ENCODE results near the gene FAR1. TPM values are rescaled to one million over a fixed set of nuclear protein-coding genes. Genes with fewer than 3 reads are reported as not detected.
"Not testable (repeated sequence)": the region's sequence is repeated elsewhere in the genome, so short reads cannot be mapped to it uniquely, and the experiment has no call there.

FAR1 gene
- total RNA-seq (151 TPM), polyA plus RNA-seq (26.2 TPM)

GRCh38 chr11:13668102-13668956 is at the start of gene FAR1:
FAR1 (plus strand) TSS chr11:13668668; CDS start chr11:13694766, 26,098 bp downstream.
- peak within 1 kb of the TSS; percentile 93 for H3K4me3 ChIP-seq (ENCODE audit: low read depth, low read length)
- under 1% methylated on average over 104 of the region's 104 CpGs for WGBS
- H3K4me1 ChIP-seq (ENCODE audit: insufficient read depth): peaks cover 2% of the 10 kb centered on the region
- H3K36me3 ChIP-seq (ENCODE audit: insufficient read depth): no peaks in the 10 kb centered on the region
- H3K27ac ChIP-seq (ENCODE audit: low read depth): peak within 1 kb of the TSS; percentile 80
- DNase-seq (ENCODE audit: extremely low spot score): peak; percentile 96

- no peak for DNase-seq (ENCODE audit: extremely low spot score)
- H3K4me1 ChIP-seq (ENCODE audit: insufficient read depth): no peaks in the 10 kb centered on the region
- 69% methylated on average over 2 of the region's 2 CpGs for WGBS
- H3K27ac ChIP-seq (ENCODE audit: low read depth): no peak overlapping the region
- no peak overlapping the region for H3K4me3 ChIP-seq (ENCODE audit: low read depth, low read length)
- no peaks in the 10 kb centered on the region for H3K36me3 ChIP-seq (ENCODE audit: insufficient read depth)
These were observed 48.4 kb upstream of the FAR1 start for GRCh38 chr11:13620063-13620462.

- not testable (repeated sequence) for H3K4me3 ChIP-seq (ENCODE audit: low read depth, low read length); H3K4me1 ChIP-seq (ENCODE audit: insufficient read depth); DNase-seq (ENCODE audit: extremely low spot score); H3K27ac ChIP-seq (ENCODE audit: low read depth); H3K36me3 ChIP-seq (ENCODE audit: insufficient read depth)
- 92% methylated on average over 3 of the region's 3 CpGs for WGBS
These were observed 41.6 kb upstream of the FAR1 start for GRCh38 chr11:13626818-13627217.

- not testable (repeated sequence) for DNase-seq (ENCODE audit: extremely low spot score); H3K27ac ChIP-seq (ENCODE audit: low read depth); H3K4me1 ChIP-seq (ENCODE audit: insufficient read depth); H3K36me3 ChIP-seq (ENCODE audit: insufficient read depth); H3K4me3 ChIP-seq (ENCODE audit: low read depth, low read length)
- WGBS: 86% methylated on average over 8 of the region's 8 CpGs
These were observed 39.8 kb upstream of the FAR1 start for GRCh38 chr11:13628634-13629033.

GRCh38 chr11:13629779-13630178 is 38.7 kb upstream of the FAR1 start:
- no peak for DNase-seq (ENCODE audit: extremely low spot score)
- WGBS: 91% methylated on average over 1 of the region's 1 CpG
- H3K4me3 ChIP-seq (ENCODE audit: low read depth, low read length): no peak overlapping the region
- H3K36me3 ChIP-seq (ENCODE audit: insufficient read depth): no peaks in the 10 kb centered on the region
- no peaks in the 10 kb centered on the region for H3K4me1 ChIP-seq (ENCODE audit: insufficient read depth)
- no peak overlapping the region for H3K27ac ChIP-seq (ENCODE audit: low read depth)

- Histone ChIP-seq H3K27ac (ENCODE audit: low read depth) (no peak overlapping the region), H3K4me1 (ENCODE audit: insufficient read depth) (no peaks in the 10 kb centered on the region), H3K36me3 (ENCODE audit: insufficient read depth) (no peaks in the 10 kb centered on the region), H3K4me3 (ENCODE audit: low read depth, low read length) (no peak overlapping the region)
- no peak for DNase-seq (ENCODE audit: extremely low spot score)
- WGBS: 83% methylated on average over 5 of the region's 5 CpGs
These were observed 33.2 kb upstream of the FAR1 start for GRCh38 chr11:13635290-13635689.

- H3K4me3 ChIP-seq (ENCODE audit: low read depth, low read length): no peak overlapping the region
These were observed 32.7 kb upstream of the FAR1 start for GRCh38 chr11:13635804-13636203.

GRCh38 chr11:13637125-13638069 is 31.1 kb upstream of the FAR1 start:
- H3K4me3 ChIP-seq (ENCODE audit: low read depth, low read length): no peak overlapping the region
- WGBS: 84% methylated on average over 4 of the region's 4 CpGs
- no peaks in the 10 kb centered on the region for H3K4me1 ChIP-seq (ENCODE audit: insufficient read depth)
- no peak overlapping the region for H3K27ac ChIP-seq (ENCODE audit: low read depth)
- H3K36me3 ChIP-seq (ENCODE audit: insufficient read depth): no peaks in the 10 kb centered on the region
- DNase-seq (ENCODE audit: extremely low spot score): no peak

More at GRCh38 chr11:13635804-13636203, 32.7 kb upstream of the FAR1 start:
- no peaks in the 10 kb centered on the region for H3K4me1 ChIP-seq (ENCODE audit: insufficient read depth)
- no peak for DNase-seq (ENCODE audit: extremely low spot score)
- no peak overlapping the region for H3K27ac ChIP-seq (ENCODE audit: low read depth)
- no peaks in the 10 kb centered on the region for H3K36me3 ChIP-seq (ENCODE audit: insufficient read depth)

- Histone ChIP-seq H3K36me3 (ENCODE audit: insufficient read depth) (no peaks in the 10 kb centered on the region), H3K27ac (ENCODE audit: low read depth) (no peak overlapping the region), H3K4me3 (ENCODE audit: low read depth, low read length) (no peak overlapping the region), H3K4me1 (ENCODE audit: insufficient read depth) (no peaks in the 10 kb centered on the region)
- DNase-seq (ENCODE audit: extremely low spot score): no peak
These were observed 30.0 kb upstream of the FAR1 start for GRCh38 chr11:13638422-13638821.

GRCh38 chr11:13644997-13645687 is 23.3 kb upstream of the FAR1 start:
- no peak overlapping the region for H3K27ac ChIP-seq (ENCODE audit: low read depth)
- WGBS: 73% methylated on average over 7 of the region's 7 CpGs
- H3K4me3 ChIP-seq (ENCODE audit: low read depth, low read length): no peak overlapping the region
- no peak for DNase-seq (ENCODE audit: extremely low spot score)
- H3K4me1 ChIP-seq (ENCODE audit: insufficient read depth): no peaks in the 10 kb centered on the region
- H3K36me3 ChIP-seq (ENCODE audit: insufficient read depth): no peaks in the 10 kb centered on the region

GRCh38 chr11:13647391-13647790 is 21.1 kb upstream of the FAR1 start:
- H3K36me3 ChIP-seq (ENCODE audit: insufficient read depth): no peaks in the 10 kb centered on the region
- DNase-seq (ENCODE audit: extremely low spot score): no peak
- WGBS: 74% methylated on average over 3 of the region's 3 CpGs

GRCh38 chr11:13649619-13650018 is 18.8 kb upstream of the FAR1 start:
- no peak for DNase-seq (ENCODE audit: extremely low spot score)

More at GRCh38 chr11:13647391-13647790, 21.1 kb upstream of the FAR1 start:
- H3K27ac ChIP-seq (ENCODE audit: low read depth): no peak overlapping the region
- no peak overlapping the region for H3K4me3 ChIP-seq (ENCODE audit: low read depth, low read length)
- no peaks in the 10 kb centered on the region for H3K4me1 ChIP-seq (ENCODE audit: insufficient read depth)

GRCh38 chr11:13651515-13651914 is 17.0 kb upstream of the FAR1 start:
- not testable (repeated sequence) for DNase-seq (ENCODE audit: extremely low spot score); H3K36me3 ChIP-seq (ENCODE audit: insufficient read depth); H3K4me1 ChIP-seq (ENCODE audit: insufficient read depth); H3K27ac ChIP-seq (ENCODE audit: low read depth); H3K4me3 ChIP-seq (ENCODE audit: low read depth, low read length)
- WGBS: 67% methylated on average over 6 of the region's 6 CpGs

More at GRCh38 chr11:13649619-13650018, 18.8 kb upstream of the FAR1 start:
- Histone ChIP-seq H3K27ac (ENCODE audit: low read depth) (no peak overlapping the region), H3K4me3 (ENCODE audit: low read depth, low read length) (no peak overlapping the region), H3K4me1 (ENCODE audit: insufficient read depth) (no peaks in the 10 kb centered on the region), H3K36me3 (ENCODE audit: insufficient read depth) (no peaks in the 10 kb centered on the region)
- WGBS: 83% methylated on average over 4 of the region's 4 CpGs
